ENCODE results near the gene CALML3.
"Not testable (repeated sequence)": the region's sequence is repeated elsewhere in the genome, so short reads cannot be mapped to it uniquely, and the experiment has no call there.

Gene CALML3

GRCh38 chr10:5524641-5525560, at the start of gene CALML3:
Gene CALML3 (plus strand): TSS chr10:5524961. CDS start chr10:5525086, 125 bp downstream.
- no peak for DNase-seq (ENCODE audit: low read depth)

- DNase-seq (ENCODE audit: low read depth): not testable (repeated sequence)
Measured at GRCh38 chr10:5475088-5475487, 49.7 kb upstream of the CALML3 start.

DNA sequence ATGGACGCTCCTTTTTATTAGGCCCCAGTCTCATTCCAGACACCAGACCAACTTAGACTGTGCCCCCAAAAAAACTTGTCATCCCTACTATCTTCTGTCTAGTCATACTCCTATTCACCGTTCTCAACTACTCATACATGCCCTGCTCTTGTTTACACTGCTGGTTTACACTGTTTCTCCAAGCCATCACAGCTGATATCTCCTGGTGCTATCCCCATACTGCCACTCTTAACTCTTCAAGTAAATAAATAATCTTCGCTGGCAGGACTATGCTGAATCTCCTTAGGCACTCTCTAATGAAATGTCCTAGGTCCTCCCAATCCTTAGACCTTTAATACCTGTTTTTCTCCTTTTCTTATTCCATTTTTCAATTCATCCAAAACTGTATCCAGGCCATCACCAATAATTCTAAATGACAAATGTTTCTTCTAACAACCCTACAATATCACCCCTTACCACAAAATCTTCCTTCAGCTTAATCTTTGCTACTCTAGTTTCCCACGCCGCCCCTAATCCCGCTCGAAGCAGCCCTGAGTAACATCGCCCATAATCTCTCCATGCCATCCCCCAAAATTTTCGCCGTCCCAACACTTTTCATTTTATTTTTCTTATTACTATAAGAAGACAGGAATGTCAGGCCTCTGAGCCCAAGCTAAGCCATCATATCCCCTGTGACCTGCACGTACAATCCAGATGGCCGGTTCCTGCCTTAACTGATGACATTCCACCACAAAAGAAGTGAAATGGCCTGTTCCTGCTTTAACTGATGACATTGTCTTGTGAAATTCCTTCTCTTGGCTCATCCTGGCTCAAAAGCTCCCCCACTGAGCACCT, 48.6 kb upstream of the CALML3 start:
- not testable (repeated sequence) for DNase-seq (ENCODE audit: low read depth)

DNA sequence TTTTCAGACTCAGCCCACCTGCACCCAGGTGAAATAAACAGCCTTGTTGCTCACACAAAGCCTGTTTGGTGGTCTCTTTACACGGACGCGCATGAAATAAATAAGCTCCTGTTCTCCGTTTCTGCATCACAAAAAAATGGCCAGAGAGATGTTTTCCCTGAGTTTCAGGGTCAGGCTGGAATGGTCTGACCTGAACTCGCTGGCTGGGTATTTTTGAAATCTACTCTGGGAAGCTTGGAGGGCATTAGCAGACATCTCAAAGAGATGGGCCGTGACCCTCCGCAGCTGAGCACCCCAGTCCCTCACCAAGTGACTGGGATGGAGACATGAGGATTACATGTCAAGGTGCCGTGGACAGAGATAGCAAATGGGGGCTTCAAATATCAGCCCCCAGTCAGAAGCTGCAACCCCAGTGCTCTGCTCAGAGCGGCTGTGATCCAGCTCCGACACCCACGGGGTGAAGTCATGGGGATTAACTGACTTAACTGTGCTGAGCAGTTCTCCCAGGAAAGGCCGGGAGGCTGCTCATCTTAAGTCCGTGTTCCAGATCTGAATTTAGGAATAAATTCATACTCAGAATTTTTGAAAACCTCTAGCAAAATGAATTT, 47.7 kb upstream of the CALML3 start:
- DNase-seq (ENCODE audit: low read depth): no peak

DNA sequence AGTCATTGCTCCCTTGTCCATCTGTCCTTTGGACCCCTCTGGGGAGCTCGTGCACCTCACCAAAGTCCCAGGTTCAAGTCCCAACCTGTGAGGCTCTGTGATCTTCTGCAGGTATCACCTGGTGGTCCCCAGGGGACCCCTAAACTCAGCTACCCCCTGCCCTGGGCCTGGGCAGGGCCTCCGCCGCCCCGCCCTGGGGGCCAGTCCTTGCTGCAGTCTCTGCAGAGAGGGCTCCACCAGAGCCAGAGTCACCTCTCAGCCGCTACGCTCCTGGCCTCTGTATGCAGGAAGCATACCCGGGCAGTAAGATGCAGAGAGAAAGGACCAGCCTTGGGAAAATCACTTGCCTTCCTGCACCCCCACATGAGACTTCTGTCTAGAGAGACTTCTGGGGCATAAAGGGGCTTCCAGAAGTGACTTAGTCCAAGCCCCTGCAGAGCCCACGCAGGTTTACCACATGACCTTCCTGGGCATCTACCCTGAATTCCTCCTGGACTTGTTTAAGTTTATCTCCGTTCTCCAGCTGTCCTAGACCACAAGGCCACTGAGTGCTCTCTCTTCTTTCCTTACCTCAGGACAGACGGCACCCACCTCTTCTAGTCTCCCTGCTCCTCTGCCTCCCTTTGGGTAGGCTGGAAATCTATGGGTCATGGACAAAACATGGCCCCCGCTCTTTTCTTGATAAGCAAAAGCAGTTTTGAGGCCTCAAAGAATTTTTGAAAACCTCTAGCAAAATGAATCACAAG, 46.6 kb upstream of the CALML3 start:
- no peak for DNase-seq (ENCODE audit: low read depth)

GRCh38 chr10:5478694-5479305, 46.0 kb upstream of the CALML3 start:
- no peak for DNase-seq (ENCODE audit: low read depth)

DNA sequence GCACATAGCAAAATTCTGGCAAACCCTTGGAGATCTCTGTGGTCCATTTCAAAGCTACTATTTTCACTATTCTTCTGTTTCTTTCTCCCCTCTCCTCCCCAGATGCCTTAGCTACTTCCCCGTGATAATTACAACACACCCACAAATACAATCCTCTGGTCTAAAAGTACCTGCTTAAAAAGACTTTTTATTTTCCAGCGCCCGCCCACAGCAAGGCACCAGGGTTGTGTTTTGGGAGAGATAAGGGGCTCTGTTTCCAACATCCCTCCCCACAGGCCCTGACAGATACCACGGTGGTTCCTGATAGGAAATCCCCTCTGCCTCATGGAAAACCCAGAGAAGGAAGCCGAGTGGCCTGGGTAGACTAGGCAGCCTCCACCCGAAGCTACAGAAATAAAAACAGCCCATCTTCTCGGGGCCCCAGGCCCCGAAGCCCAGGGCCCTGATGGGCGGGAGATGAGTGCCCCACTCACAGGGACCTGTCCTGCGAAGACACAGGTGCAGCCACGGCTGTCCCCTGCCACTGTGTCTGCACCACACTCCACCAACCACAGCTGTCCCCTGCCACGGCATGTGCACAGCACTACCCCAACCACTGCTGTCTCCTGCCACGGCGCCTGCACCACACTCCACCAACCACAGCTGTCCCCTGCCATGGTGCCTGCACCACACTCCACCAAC, 45.1 kb upstream of the CALML3 start:
- no peak for DNase-seq (ENCODE audit: low read depth)

GRCh38 chr10:5480162-5480941, 44.4 kb upstream of the CALML3 start:
- DNase-seq (ENCODE audit: low read depth): no peak

- DNase-seq (ENCODE audit: low read depth): no peak
Measured at GRCh38 chr10:5481121-5481520, 43.6 kb upstream of the CALML3 start.

DNA sequence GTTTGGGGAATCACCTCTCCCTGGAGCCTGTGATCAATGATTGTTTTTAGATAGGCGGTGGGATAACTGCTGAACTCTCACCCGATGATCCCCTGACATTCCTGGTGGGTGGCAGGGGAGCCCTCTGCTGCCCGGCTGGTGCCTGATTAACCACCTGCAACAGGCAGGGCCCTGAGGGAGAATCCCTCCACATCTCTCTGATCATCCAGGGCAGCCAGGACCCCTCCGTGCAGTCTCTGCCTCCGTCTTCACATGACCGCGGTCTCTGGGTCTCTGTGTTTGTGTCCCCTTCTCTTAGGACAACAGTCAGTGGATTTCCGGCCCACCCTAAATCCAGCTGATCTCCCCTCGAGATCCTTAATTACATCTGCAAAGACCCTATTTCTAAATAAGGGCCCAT, 42.7 kb upstream of the CALML3 start:
- DNase-seq (ENCODE audit: low read depth): no peak

GRCh38 chr10:5484205-5484604, 40.6 kb upstream of the CALML3 start:
- no peak for DNase-seq (ENCODE audit: low read depth)

- no peak for DNase-seq (ENCODE audit: low read depth)
Measured at GRCh38 chr10:5485290-5485689, 39.5 kb upstream of the CALML3 start.

GRCh38 chr10:5485948-5486852, 38.6 kb upstream of the CALML3 start:
- no peak for DNase-seq (ENCODE audit: low read depth)

DNA sequence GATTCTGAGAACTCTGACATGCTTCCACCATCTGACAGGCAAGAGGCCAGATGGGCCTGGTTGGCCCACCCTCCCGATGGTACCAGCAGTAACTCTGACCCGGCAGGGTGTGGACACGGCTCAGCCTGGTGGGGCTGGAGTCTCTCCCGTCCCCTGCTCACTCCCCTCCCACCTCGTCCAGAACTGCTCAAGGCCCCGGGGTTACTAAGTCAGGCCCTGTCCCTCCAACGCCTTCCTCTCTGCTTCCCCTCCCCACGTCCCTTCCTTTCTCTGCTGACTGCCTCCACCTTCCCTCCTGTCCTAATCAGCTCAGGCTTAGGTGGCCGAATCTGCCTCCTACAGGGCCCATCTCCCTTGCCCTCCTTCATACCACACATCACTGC, 37.9 kb upstream of the CALML3 start:
- DNase-seq (ENCODE audit: low read depth): no peak

DNA sequence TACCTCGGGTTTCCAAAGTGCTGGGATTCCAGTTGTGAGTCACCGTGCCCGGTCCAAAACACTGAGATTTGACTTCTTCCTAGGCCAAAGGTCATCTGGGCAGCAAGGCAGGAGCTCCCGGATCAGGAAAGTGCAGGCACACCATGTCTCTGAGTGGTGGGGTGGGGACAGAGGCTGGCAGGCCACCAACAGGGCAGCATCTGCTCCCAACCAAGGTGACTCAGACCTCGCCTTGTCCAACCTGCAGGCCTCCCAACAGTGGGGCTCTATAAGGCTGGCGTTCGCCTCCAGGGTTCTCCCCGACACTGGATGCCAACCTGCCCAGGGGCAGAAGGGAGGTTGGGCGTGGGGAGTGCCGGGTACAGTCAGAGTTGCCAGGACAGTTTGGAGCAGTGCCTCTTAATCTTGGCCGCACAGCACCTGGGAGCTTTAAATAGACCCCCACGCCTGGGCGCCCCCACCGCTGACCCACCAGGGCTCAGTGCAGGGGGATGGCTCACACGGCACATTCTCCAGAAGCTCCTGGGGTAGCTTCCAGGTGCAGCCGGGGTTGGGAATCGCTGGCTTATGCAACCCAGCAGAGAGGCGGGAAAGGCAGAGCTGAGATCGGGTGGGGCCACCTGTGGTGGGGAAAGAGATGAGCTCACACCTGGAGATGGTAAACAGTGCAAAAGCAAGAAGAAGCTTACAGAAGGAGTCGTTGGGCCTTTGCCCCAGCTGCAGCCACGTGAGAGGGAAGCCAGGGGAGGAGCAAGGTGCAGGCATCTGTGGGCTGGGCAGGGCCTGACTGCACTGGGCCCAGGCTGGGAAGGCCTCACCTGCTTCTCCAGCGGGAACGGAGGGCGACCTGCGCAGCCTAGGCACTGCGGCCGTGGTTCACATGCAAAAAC, 36.2 kb upstream of the CALML3 start:
- DNase-seq (ENCODE audit: low read depth): no peak

DNA sequence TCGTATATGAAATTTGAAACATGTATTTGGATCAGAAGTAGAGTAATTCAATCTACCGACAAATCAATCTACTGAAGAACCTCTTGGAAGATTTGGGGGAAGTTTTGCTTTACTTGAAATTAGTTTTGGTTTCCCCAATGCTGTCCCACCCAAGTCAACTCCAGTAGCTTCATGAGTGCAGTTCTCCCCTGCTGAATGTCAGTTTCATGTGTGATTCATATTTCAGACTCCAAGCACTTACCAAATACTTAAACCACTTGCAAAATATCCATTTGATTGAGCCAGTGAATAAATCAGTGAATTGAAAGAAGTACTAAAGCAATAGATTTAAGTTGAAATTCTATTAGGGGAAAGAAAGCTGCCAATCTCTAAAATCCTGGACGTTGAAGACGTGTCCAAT, 34.7 kb upstream of the CALML3 start:
- DNase-seq (ENCODE audit: low read depth): no peak

- no peak for DNase-seq (ENCODE audit: low read depth)
Measured at GRCh38 chr10:5490698-5491464, 33.9 kb upstream of the CALML3 start.
